HepG2 (cell line): ENCODE data around the gene ERMARD. TPM values are rescaled to one million over a fixed set of nuclear protein-coding genes. Genes with fewer than 3 reads are reported as not detected.
A peak's percentile ranks its signal among the peaks of the same experiment; 100 is the strongest.

Experiments
- CBX1 ChIP-seq: IDR thresholded peaks from one replicate; pipeline ENCODE4 v1.6.1; 2016; ENCODE audit warnings: antibody characterized with exemption, low read depth
- ERF ChIP-seq: IDR thresholded peaks from 2 replicates; pipeline ENCODE4 v1.6.1; 2018; ENCODE audit warnings: missing biosample characterization, missing genetic modification reagents
- HHEX ChIP-seq: IDR thresholded peaks from 2 replicates; pipeline ENCODE4 v1.6.1; 2016; ENCODE audit warnings: control low read depth
- MEIS1 ChIP-seq: sonication (generic); formaldehyde crosslinking; IDR thresholded peaks from 2 replicates; pipeline ENCODE4 v1.9.0; 2021; ENCODE audit warnings: mild to moderate bottlenecking, missing genetic modification reagents, moderate library complexity, borderline replicate concordance
- MEIS2 ChIP-seq: sonication (generic); formaldehyde crosslinking; IDR thresholded peaks from 2 replicates; pipeline ENCODE4 v1.9.0; 2021; ENCODE audit warnings: mild to moderate bottlenecking, missing genetic modification reagents
- NFE2L1 ChIP-seq: sonication (generic); formaldehyde crosslinking; IDR thresholded peaks from 2 replicates; pipeline ENCODE4 v1.4.0; 2020; ENCODE audit warnings: missing genetic modification reagents, mild to moderate bottlenecking, borderline replicate concordance
- SAFB2 ChIP-seq: sonication (generic); formaldehyde crosslinking; IDR thresholded peaks from 2 replicates; pipeline ENCODE4 v1.5.1; 2020; ENCODE audit warnings: missing genetic modification reagents, low read depth, mild to moderate bottlenecking, borderline replicate concordance
- SIN3B ChIP-seq: fragments of 150-350 bp; IDR thresholded peaks from 2 replicates; pipeline ENCODE4 v1.6.1; 2014; ENCODE audit warnings: low read length
- THAP11 ChIP-seq: IDR thresholded peaks from 2 replicates; pipeline ENCODE4 v1.6.1; 2016; ENCODE audit warnings: missing biosample characterization, missing genetic modification reagents
- YY1 ChIP-seq: IDR thresholded peaks from 2 replicates; pipeline ENCODE4 v1.6.1; 2011; ENCODE audit warnings: low read length, low read depth, moderate library complexity, mild to moderate bottlenecking; ENCODE audit not compliant: insufficient read depth, insufficient replicate concordance
- ZFP36L1 ChIP-seq: sonication (generic); formaldehyde crosslinking; IDR thresholded peaks from 2 replicates; pipeline ENCODE4 v1.8.0; 2022; ENCODE audit warnings: mild to moderate bottlenecking, missing genetic modification reagents, moderate library complexity
- ZNF263 ChIP-seq: sonication (generic); formaldehyde crosslinking; IDR thresholded peaks from 2 replicates; pipeline ENCODE4 v1.4.0; 2020; ENCODE audit warnings: missing genetic modification reagents
- ZNF350 ChIP-seq: sonication (generic); formaldehyde crosslinking; IDR thresholded peaks from 2 replicates; pipeline ENCODE4 v1.4.0; 2020; ENCODE audit warnings: mild to moderate bottlenecking, low read depth, missing genetic modification reagents, borderline replicate concordance
- polyA plus RNA-seq, 8 experiments: library from polyadenylated mRNA; depleted of rRNA in 3 of 8; stranded (reverse) in 7 of 8; unstranded in 1 of 8; fragments of >200 nt; fragmentation: Illumina TruSeq in 4 of 8; extraction: Trizol in 4 of 8; gene quantifications; 2 replicates each; pipeline versions ENCODE4 v1.2.1 to v1.2.3, GENCODE V29; 2011 to 2016; ENCODE audit warnings: low read depth in 4 of 8, missing spikeins in 1 of 8, mixed read lengths in 1 of 8; ENCODE audit not compliant: insufficient read depth in 1 of 8
- total RNA-seq, 5 experiments: library from RNA; depleted of rRNA; stranded (reverse); fragments of >200 nt; fragmentation: Illumina TruSeq; extraction: Trizol; gene quantifications; 2 replicates each; pipeline ENCODE4 v1.2.3, GENCODE V29; 2016; ENCODE audit warnings: low read depth in 1 of 5
- TF ChIP-seq, protein P1 (sequence below): sonication (generic); formaldehyde crosslinking; conservative IDR thresholded peaks from 2 replicates; pipeline ENCODE4 v1.5.0; 2020; ENCODE audit warnings: missing genetic modification reagents
- TF ChIP-seq, protein P2 (sequence below): sonication (generic); formaldehyde crosslinking; IDR thresholded peaks from 2 replicates; pipeline ENCODE4 v1.4.0; 2020; ENCODE audit warnings: missing genetic modification reagents, mild to moderate bottlenecking, borderline replicate concordance
- TF ChIP-seq, protein P3 (sequence below): sonication (generic); formaldehyde crosslinking; IDR thresholded peaks from 2 replicates; pipeline ENCODE4 v1.4.0; 2020; ENCODE audit warnings: missing genetic modification reagents, borderline replicate concordance
- TF ChIP-seq, protein P4 (sequence below): sonication (generic); formaldehyde crosslinking; IDR thresholded peaks from 2 replicates; pipeline ENCODE4 v1.5.0; 2020; ENCODE audit warnings: missing genetic modification reagents, mild to moderate bottlenecking, borderline replicate concordance

ERMARD gene
- total and polyA plus RNA-seq, 2 of the 13 experiments (the other 11 are each of a cell fraction or from before 2014, with no cell fraction given) = 8.8 to 10.7 TPM

DNA sequence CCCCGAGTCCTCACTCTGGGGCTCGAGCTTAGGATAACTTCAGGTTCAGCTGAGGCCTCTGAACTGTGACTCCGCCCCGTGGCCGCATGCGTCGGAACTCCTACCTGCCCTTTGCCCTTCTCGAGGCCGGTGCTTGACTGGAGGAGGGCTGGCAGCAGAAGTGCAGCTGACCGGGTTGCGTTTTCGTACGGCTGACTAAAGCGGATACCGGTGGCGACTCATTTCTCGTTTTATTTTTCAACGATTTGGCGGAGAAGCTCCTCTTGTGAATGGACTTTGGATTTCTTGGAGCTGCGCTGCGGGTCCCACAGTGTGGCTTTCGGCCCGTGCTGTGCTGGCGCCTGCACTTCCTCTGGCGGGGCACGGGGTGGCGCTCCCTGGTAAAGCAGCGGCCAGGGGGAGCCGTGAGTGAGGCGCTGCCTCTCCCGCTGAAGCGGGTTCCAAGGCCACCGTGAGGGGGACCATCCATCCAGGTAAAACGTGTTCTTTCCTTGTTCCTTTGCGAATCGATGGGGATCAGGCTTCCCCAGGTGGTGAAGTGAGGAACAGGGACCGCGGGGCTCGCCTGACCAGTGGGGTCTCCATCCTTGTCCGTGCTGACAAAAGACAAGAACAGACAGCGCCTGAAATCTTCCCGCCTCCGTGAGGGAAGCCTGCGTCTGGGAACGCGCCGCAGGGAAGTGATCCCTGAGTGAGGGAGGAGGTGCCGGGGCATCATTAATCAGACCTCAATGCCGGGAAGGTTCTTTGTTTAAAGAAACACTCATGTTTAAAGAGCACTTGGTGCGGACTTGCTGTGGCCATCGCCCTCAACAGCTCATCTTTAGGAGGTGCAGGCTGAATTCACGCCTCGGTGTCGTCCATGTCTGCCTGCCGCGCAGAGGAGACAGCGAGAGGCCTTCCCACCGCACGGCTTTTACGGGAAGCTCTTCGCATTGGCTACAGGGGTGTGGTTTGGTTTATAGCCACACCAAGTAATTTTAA lies 38.8 kb downstream of the ERMARD start (continued):
- TF ChIP-seq ZNF263 (CRISPR knock-in tag) = peak; percentile 59; the same call in 1 of the 2 replicates
- peak; percentile 56; the same call in 1 of the 2 replicates for TF ChIP-seq THAP11 (CRISPR knock-in tag)
- TF ChIP-seq ERF (CRISPR knock-in tag) = peak; percentile 65; the same call in 1 of the 2 replicates
- TF ChIP-seq YY1 = peak; percentile 78
- TF ChIP-seq, protein P1, sequence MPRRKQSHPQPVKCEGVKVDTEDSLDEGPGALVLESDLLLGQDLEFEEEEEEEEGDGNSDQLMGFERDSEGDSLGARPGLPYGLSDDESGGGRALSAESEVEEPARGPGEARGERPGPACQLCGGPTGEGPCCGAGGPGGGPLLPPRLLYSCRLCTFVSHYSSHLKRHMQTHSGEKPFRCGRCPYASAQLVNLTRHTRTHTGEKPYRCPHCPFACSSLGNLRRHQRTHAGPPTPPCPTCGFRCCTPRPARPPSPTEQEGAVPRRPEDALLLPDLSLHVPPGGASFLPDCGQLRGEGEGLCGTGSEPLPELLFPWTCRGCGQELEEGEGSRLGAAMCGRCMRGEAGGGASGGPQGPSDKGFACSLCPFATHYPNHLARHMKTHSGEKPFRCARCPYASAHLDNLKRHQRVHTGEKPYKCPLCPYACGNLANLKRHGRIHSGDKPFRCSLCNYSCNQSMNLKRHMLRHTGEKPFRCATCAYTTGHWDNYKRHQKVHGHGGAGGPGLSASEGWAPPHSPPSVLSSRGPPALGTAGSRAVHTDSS (CRISPR knock-in tag) = no peak
- peak; percentile 75; the same call in 1 of the 2 replicates for TF ChIP-seq ZNF350 (CRISPR knock-in tag)
- peak; percentile 23; the same call in 1 of the 2 replicates for TF ChIP-seq NFE2L1 (CRISPR knock-in tag)
- TF ChIP-seq ZFP36L1 (CRISPR knock-in tag) = peak; percentile 72; the same call in 1 of the 2 replicates
- TF ChIP-seq MEIS1 (CRISPR knock-in tag) = peak; percentile 15
- TF ChIP-seq, protein P2, sequence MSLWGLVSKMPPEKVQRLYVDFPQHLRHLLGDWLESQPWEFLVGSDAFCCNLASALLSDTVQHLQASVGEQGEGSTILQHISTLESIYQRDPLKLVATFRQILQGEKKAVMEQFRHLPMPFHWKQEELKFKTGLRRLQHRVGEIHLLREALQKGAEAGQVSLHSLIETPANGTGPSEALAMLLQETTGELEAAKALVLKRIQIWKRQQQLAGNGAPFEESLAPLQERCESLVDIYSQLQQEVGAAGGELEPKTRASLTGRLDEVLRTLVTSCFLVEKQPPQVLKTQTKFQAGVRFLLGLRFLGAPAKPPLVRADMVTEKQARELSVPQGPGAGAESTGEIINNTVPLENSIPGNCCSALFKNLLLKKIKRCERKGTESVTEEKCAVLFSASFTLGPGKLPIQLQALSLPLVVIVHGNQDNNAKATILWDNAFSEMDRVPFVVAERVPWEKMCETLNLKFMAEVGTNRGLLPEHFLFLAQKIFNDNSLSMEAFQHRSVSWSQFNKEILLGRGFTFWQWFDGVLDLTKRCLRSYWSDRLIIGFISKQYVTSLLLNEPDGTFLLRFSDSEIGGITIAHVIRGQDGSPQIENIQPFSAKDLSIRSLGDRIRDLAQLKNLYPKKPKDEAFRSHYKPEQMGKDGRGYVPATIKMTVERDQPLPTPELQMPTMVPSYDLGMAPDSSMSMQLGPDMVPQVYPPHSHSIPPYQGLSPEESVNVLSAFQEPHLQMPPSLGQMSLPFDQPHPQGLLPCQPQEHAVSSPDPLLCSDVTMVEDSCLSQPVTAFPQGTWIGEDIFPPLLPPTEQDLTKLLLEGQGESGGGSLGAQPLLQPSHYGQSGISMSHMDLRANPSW (CRISPR knock-in tag) = peak; percentile 33; the same call in 1 of the 2 replicates
- no peak for TF ChIP-seq CBX1
- peak; percentile 51; the same call in 1 of the 2 replicates for TF ChIP-seq MEIS2
- peak; percentile 23; the same call in 1 of the 2 replicates for TF ChIP-seq HHEX (CRISPR knock-in tag)
- TF ChIP-seq, protein P3, sequence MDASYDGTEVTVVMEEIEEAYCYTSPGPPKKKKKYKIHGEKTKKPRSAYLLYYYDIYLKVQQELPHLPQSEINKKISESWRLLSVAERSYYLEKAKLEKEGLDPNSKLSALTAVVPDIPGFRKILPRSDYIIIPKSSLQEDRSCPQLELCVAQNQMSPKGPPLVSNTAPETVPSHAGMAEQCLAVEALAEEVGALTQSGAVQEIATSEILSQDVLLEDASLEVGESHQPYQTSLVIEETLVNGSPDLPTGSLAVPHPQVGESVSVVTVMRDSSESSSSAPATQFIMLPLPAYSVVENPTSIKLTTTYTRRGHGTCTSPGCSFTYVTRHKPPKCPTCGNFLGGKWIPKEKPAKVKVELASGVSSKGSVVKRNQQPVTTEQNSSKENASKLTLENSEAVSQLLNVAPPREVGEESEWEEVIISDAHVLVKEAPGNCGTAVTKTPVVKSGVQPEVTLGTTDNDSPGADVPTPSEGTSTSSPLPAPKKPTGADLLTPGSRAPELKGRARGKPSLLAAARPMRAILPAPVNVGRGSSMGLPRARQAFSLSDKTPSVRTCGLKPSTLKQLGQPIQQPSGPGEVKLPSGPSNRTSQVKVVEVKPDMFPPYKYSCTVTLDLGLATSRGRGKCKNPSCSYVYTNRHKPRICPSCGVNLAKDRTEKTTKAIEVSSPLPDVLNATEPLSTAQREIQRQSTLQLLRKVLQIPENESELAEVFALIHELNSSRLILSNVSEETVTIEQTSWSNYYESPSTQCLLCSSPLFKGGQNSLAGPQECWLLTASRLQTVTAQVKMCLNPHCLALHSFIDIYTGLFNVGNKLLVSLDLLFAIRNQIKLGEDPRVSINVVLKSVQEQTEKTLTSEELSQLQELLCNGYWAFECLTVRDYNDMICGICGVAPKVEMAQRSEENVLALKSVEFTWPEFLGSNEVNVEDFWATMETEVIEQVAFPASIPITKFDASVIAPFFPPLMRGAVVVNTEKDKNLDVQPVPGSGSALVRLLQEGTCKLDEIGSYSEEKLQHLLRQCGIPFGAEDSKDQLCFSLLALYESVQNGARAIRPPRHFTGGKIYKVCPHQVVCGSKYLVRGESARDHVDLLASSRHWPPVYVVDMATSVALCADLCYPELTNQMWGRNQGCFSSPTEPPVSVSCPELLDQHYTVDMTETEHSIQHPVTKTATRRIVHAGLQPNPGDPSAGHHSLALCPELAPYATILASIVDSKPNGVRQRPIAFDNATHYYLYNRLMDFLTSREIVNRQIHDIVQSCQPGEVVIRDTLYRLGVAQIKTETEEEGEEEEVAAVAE = peak; percentile 40; the same call in 1 of the 2 replicates
- TF ChIP-seq SIN3B = no peak; the same call in 1 of the 2 replicates
- TF ChIP-seq, protein P4, sequence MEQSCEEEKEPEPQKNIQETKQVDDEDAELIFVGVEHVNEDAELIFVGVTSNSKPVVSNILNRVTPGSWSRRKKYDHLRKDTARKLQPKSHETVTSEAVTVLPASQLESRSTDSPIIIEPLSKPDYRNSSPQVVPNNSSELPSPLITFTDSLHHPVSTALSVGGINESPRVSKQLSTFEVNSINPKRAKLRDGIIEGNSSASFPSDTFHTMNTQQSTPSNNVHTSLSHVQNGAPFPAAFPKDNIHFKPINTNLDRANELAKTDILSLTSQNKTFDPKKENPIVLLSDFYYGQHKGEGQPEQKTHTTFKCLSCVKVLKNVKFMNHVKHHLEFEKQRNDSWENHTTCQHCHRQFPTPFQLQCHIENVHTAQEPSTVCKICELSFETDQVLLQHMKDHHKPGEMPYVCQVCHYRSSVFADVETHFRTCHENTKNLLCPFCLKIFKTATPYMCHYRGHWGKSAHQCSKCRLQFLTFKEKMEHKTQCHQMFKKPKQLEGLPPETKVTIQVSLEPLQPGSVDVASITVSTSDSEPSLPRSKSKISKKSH = peak; percentile 39; the same call in 1 of the 2 replicates
- peak; percentile 31; the same call in 1 of the 2 replicates for TF ChIP-seq SAFB2
